Measurements from ENCODE around the gene FRK.

The FRK gene

GRCh38 chr6:116059713-116060571, 749 bp downstream of the FRK start:
- Mint-ChIP-seq H3K4me3 (no peak overlapping the region), H3K27ac (no peak overlapping the region), H3K9me3 (no peaks in the 10 kb centered on the region), H3K4me1 (no peaks in the 10 kb centered on the region), H3K36me3 (ENCODE audit: low read depth) (no peaks in the 10 kb centered on the region), H3K27me3 (ENCODE audit: low read depth, poor library complexity) (peaks cover 3% of the 10 kb centered on the region)
- no peak for TF ChIP-seq CTCF (IDR thresholded peaks at IDR 0.05)
- DNase-seq: no peak

- Mint-ChIP-seq H3K27me3 (ENCODE audit: low read depth, poor library complexity) (peaks cover 3% of the 10 kb centered on the region), H3K4me1 (no peaks in the 10 kb centered on the region), H3K27ac (no peak overlapping the region), H3K36me3 (ENCODE audit: low read depth) (no peaks in the 10 kb centered on the region), H3K9me3 (no peaks in the 10 kb centered on the region), H3K4me3 (no peak overlapping the region)
- no peak for DNase-seq
- no peak for TF ChIP-seq CTCF (IDR thresholded peaks at IDR 0.05)
These were observed 2.9 kb downstream of the FRK start for GRCh38 chr6:116057766-116058165.

- Mint-ChIP-seq H3K9me3 (no peaks in the 10 kb centered on the region), H3K4me1 (no peaks in the 10 kb centered on the region), H3K36me3 (ENCODE audit: low read depth) (no peaks in the 10 kb centered on the region), H3K27ac (no peak overlapping the region), H3K4me3 (no peak overlapping the region), H3K27me3 (ENCODE audit: low read depth, poor library complexity) (peaks cover 3% of the 10 kb centered on the region)
- no peak for TF ChIP-seq CTCF (IDR thresholded peaks at IDR 0.05)
- DNase-seq: no peak
These were observed 5.2 kb downstream of the FRK start for GRCh38 chr6:116055513-116055912.

GRCh38 chr6:116051244-116051643, 9.4 kb downstream of the FRK start:
- no peak overlapping the region for H3K27ac Mint-ChIP-seq
- no peak for TF ChIP-seq CTCF (IDR thresholded peaks at IDR 0.05)
- no peak for DNase-seq
- no peak overlapping the region for H3K4me3 Mint-ChIP-seq
- H3K9me3 Mint-ChIP-seq: no peaks in the 10 kb centered on the region
- no peaks in the 10 kb centered on the region for H3K36me3 Mint-ChIP-seq (ENCODE audit: low read depth)
- H3K27me3 Mint-ChIP-seq (ENCODE audit: low read depth, poor library complexity): no peaks in the 10 kb centered on the region
- H3K4me1 Mint-ChIP-seq: no peaks in the 10 kb centered on the region

GRCh38 chr6:116050737-116051136, 10.0 kb downstream of the FRK start:
- Mint-ChIP-seq H3K4me1 (no peaks in the 10 kb centered on the region), H3K36me3 (ENCODE audit: low read depth) (no peaks in the 10 kb centered on the region), H3K27ac (no peak overlapping the region), H3K9me3 (no peaks in the 10 kb centered on the region), H3K27me3 (ENCODE audit: low read depth, poor library complexity) (no peaks in the 10 kb centered on the region), H3K4me3 (no peak overlapping the region)
- TF ChIP-seq CTCF (IDR thresholded peaks at IDR 0.05): no peak
- no peak for DNase-seq

GRCh38 chr6:116049321-116049720, 11.4 kb downstream of the FRK start:
- Mint-ChIP-seq H3K36me3 (ENCODE audit: low read depth) (no peaks in the 10 kb centered on the region), H3K4me3 (no peak overlapping the region), H3K27ac (no peak overlapping the region), H3K27me3 (ENCODE audit: low read depth, poor library complexity) (no peaks in the 10 kb centered on the region), H3K9me3 (peaks cover 5% of the 10 kb centered on the region), H3K4me1 (no peaks in the 10 kb centered on the region)
- no peak for DNase-seq
- no peak for TF ChIP-seq CTCF (IDR thresholded peaks at IDR 0.05)

Data from nephron progenitor cell (in vitro differentiated cells).